Stimulated activated CD8-positive, alpha-beta memory T cell treated with anti-CD3 and anti-CD28 coated beads, Interleukin-12 subunit alpha, Interleukin-12 subunit beta, amount 100 ng/mL, for 24 hours (primary cell): Measurements from ENCODE around the gene MGRN1.

ENCODE experiments used
- DNase-seq: peaks from one replicate; pipeline ENCODE4 v3.0.0-alpha.2; 2020; ENCODE audit errors: extremely low read depth

The MGRN1 gene

DNA sequence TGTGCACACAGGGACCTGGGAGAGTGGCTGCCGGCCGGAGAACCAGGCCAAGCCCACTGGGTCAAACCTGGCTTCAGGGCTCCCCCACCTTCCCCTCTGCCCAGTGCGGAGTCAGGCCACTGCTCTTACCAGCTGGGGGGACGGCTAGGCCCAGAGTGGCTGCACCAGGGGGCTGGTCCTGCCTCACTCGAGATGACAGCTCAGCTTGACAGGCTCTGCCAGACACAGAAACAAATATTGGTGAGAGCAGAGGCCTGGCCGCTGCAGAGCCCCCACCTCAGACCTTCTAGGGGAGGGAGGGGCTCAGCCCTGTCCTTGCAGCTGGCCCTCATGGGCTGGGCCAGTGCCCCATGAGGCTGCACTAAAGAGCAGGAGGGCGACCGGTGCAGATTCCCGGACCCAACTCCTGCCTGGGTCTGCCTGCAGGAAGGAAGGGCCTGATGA, 73.2 kb downstream of the MGRN1 start:
- no peak for DNase-seq

- DNase-seq, result no peak
Measured at GRCh38 chr16:4698321-4699045, 73.9 kb downstream of the MGRN1 start.

- DNase-seq, result no peak
Measured at GRCh38 chr16:4699046-4699556, 74.5 kb downstream of the MGRN1 start.

DNA sequence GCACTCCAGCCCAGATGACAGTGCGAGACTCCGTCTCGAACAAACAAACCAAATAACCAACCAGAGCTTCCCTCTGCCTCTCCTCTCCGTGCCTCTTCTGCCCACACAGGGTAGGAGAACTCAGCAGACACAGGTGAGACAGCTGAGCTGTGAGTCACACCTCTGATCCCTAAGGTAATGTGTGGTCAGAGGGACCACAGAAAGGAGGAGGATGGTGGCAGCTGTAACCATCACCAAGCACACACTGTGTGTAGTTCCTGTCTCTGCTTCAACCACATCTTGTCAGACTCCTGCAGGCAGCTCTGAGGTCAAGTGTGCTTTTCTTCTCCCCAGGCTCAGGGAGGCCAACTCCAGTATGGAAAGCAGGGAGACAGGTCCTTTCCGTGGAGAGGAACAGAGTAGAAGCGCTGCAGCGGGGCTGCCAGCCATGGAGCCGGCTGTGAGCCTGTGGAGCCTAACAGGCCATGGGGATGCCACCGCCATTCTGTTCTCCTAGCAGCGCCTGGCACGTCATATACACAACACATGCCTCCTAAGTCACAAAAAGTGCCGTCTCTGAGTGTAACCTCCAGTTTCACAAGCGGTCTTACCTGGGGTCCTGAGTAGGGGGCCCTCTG, 75.9 kb downstream of the MGRN1 start:
- DNase-seq, result no peak

- DNase-seq, result no peak
Measured at GRCh38 chr16:4700997-4701743, 76.5 kb downstream of the MGRN1 start.

- DNase-seq, result no peak
Measured at GRCh38 chr16:4701791-4702465, 77.3 kb downstream of the MGRN1 start.

- no peak for DNase-seq
Measured at GRCh38 chr16:4702466-4702808, 77.8 kb downstream of the MGRN1 start.

DNA sequence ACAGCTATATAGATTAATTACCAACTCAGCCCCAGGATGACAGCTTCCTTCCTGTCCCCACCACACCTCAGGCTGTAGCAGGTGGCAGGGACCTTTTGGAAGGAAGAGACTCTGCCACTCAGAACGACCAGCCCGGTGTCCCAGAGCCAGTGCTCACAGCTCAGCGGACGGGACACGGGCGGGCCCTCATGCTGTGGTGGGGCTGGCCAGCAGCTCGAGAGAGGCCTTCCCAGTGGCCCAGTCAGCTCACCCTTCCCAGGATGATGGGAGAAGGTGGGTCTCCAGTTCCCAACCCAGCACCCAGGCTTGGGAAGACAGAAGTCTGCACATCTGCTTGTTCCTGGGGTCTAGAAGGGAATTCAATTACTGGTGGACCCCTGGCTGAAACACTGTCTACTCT, 79.3 kb downstream of the MGRN1 start:
- DNase-seq, result no peak

GRCh38 chr16:4704491-4704890, 79.9 kb downstream of the MGRN1 start:
- DNase-seq, result no peak

DNA sequence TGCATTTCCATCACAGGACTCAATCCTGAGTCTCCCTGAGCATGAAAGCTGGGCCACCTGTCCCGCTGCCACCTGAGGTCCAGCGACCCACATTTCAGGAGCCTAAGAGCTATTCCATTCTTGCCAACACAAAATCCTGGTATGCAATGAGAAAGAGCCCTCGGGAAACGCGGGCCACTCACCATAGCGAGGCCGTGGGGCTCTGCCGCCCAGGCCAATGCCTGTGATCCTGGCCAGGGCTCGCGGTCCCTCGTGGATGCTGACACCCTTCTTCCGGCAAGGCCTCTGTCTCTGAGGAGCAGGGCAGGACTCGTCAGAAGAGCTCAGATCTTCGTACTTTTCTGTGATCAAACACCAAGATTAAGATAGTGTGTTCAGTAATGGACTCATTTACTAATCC, 80.3 kb downstream of the MGRN1 start:
- no peak for DNase-seq

DNA sequence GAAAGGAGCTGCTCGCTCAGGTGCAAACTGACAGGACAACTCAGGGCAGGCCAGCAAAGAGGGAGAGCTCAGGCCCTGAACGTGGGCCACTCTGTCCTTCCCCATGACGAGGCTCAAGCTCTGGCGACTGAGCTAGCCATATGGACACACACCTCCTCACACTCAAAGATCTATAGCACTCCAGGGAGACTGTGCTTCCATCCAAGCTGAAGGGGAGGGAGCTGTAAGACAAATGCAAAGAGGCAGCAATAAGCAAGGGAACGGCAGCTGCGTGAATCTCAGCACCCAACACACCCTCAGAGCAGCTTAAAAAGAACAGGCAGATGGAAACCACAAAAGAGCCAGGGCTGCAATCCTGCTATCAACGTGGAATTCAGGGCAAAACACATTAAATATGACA, 82.2 kb downstream of the MGRN1 start:
- no peak for DNase-seq

DNA sequence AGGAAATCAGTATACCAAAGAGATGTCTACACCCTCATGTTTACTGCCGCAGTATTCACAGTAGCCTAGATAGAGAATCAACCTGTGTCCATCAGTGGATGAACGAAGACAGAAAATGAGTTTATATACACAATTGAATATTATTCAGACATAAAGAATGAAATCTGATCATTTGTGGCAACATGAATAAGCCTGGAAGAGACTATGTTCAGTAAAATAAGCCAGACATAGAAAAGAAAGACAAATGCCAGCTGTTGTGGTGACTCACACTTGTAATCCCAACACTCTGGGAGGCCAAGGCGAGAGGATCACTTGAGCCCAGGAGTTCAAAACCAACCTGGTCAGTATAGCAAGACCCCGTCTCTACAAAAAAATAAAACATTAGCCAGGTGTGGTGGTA, 84.9 kb downstream of the MGRN1 start:
- no peak for DNase-seq

DNA sequence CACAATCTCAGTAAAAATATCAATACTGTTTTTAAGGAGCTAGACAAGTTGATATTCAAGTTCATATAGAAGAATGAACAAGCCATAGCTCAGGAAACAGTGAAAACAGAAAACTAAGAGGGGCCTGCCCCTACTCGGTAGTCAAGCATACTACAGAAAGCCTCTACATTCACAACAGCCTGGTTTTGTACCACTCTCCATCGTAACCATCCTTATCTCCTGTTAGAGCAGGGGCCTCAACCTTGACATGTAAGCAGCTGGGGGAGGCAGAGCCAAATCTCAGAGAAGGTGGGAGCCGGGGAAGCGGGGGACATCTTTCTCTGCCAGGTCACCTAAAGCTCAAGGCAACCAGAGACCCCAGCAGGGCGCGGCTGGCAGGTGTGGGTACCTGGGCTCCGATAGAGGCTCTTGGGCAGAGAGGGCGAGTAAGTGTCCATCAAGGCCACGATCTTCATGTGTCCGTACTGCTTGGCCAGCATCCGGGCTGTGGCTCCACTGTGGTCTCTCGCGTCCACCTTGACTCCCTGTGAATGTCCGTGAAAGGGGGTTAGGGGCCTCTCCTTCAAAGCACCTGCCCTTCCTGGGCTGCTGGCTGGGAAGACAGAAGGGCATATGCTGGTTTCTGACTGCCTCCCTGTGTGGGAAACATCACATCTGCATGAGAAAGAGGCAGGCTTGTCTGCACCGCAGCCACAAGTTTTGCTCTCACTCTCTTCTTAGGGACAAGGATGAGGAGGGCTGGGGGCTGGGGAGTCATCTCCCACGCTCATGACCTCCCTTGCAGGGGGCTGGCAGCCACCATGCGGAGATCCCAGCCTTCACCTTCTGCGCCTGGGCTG, 89.3 kb downstream of the MGRN1 start:
- no peak for DNase-seq

GRCh38 chr16:4714996-4715395, 90.4 kb downstream of the MGRN1 start:
- no peak for DNase-seq

DNA sequence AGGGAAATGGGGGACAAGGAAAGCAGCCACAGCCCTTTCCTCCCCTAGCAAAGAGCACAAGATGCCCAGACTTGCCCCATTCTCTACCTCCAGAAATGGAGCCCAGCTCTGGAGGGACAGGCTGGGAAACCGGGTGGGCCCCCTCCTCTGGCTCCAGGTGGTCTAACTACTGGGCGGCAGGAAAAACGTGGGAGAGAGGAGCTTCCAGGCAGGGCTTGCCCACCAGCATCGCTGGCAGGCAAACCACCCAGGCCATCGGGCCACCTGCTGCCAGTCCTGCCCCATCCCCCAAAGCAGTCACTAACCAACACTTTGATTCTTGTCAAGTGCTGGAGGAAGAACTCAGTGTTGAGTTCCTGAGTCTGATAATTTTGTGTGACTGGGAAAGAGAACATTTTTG, 93.8 kb downstream of the MGRN1 start:
- no peak for DNase-seq

GRCh38 chr16:4723071-4723767, 98.6 kb downstream of the MGRN1 start:
- DNase-seq, result no peak

DNA sequence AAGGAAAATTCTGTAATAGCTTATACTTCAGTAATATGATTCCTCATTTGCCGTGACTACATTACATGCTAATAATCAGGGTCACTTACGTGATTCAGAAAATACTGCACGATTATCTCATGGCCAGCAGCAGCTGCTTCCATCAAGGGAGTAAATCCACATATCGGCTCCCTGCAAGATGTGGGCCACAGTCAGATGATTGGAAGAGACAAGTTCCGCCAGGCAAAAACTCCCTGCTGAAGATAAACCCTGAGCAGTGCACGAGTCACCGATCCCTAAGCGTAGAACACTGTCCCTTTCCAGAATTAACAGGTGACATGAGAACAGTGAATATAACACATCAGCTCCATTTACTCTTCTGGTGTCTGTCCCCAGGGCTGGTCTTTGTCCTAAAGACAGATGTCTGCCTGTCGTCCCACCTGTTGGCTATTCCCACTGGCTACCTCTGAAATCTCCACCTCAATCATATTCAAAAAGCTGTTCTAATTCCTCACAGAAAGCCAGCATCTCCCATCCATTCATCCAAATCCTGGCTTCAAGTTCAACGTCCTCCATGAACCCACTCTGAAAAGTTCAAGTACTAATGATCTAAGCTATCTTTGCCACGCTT, 100.1 kb downstream of the MGRN1 start:
- no peak for DNase-seq

DNA sequence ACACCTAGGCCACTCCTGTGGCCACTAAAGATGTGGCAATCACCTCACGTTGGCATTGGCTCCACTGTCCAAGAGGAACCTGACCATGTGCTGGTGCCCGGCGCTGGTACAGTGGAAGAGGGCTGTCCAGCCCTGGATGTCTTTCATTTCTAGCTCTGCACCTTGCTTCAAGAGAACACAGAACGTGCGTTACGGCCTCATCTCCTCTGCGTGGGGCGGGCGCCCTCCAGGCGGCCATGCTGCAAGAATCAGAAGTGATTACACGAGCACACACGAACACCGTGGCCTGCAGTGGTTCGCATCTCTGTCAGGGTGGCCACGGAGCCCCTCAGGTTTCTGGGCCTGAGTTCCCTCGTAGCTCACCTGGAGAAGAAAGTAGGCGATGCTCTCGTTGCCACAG, 102.0 kb downstream of the MGRN1 start:
- DNase-seq, result no peak

DNA sequence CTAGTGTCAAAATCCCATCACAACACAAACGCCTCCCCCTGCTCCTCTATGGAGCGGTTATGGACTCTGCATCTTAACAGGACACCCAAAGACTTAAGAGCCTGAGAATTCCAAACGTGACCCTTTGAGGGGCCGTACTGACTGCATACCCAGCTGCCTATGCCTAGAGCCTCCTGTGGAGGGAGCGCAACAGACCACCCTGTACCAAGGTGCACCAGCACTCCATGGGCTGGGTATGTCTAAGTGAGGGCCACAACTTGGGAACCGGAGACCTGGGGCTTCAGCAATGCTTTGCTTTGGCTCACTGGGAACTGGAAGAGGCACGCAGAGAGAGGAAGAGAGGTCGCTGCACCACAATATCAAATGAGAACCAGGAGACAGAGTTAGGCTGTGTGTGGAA, 104.0 kb downstream of the MGRN1 start:
- DNase-seq, result no peak

- DNase-seq, result no peak
Measured at GRCh38 chr16:4729876-4730275, 105.2 kb downstream of the MGRN1 start.
